Stimulated activated effector memory CD8-positive, alpha-beta T cell treated with anti-CD3 and anti-CD28 coated beads, Interleukin-12 subunit alpha, Interleukin-12 subunit beta, amount 100 ng/mL, for 72 hours (primary cell): ENCODE results near the gene AHDC1.
"Not testable (repeated sequence)": the region's sequence is repeated elsewhere in the genome, so short reads cannot be mapped to it uniquely, and the experiment has no call there.

Experiments used
- ATAC-seq: fragments of 150-1000 bp; cut with Tn5 transposase; 2 replicates; pipeline ENCODE4 v1.10.0; 2021
- DNase-seq, 2 donors: peaks; one replicate each; pipeline ENCODE4 v3.0.0; 2021 to 2022; ENCODE audit warnings: low spot score in 2 of 2
- H3K27ac Mint-ChIP-seq: one replicate; pipeline ENCODE4 v1.8.0; 2022; ENCODE audit warnings: mild to moderate bottlenecking, mixed read lengths
- H3K36me3 Mint-ChIP-seq: one replicate; pipeline ENCODE4 v1.8.0; 2022; ENCODE audit warnings: mild to moderate bottlenecking, mixed read lengths
- H3K4me1 Mint-ChIP-seq: one replicate; pipeline ENCODE4 v1.8.0; 2022; ENCODE audit warnings: mixed read lengths
- H3K4me3 Mint-ChIP-seq: one replicate; pipeline ENCODE4 v1.8.0; 2022; ENCODE audit warnings: mild to moderate bottlenecking, mixed read lengths
- H3K9me3 Mint-ChIP-seq: one replicate; pipeline ENCODE4 v1.8.0; 2022; ENCODE audit warnings: mixed read lengths

AHDC1 gene

DNA sequence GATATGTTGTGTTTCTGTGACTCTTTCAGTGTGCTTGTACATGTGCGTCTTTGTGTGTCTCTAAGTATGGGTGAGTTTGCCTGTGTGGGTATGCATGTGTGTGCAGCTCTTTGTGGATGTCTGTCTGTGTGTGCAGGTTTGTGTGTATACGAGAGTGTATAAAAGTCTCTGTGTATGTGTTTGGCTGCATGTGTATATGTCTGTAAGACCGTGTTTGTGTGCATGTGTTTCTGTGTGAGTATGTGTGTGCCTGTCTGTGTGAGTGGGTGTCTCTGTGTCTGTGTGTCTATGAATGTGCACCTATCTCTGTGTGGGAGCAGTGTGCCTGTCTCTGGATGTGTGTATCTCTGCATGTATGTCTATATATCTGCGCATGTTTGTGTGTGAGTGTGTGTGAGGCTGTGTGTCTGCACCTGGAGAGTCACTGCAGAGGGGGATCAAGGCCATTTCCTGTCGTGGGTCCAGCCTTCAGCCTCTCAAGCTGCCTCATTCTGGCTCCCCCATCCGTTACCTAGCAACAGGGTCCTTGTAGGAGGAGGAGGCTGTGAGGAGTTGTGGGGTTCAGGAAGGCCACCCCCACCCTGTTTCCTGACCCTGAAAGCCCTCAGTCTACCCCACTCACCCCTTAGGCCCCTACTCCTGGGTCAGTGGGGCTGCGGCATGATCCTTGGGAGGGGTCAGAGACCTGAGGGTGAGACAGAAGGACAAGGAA, 20.7 kb upstream of the AHDC1 start:
- DNase-seq = no peak
- no peak overlapping the region for H3K27ac Mint-ChIP-seq
- peak; percentile 3 for ATAC-seq
- peaks cover 9% of the 10 kb centered on the region for H3K36me3 Mint-ChIP-seq
- H3K4me1 Mint-ChIP-seq = peaks cover 32% of the 10 kb centered on the region
- no peak overlapping the region for H3K4me3 Mint-ChIP-seq
- no peaks in the 10 kb centered on the region for H3K9me3 Mint-ChIP-seq

DNA sequence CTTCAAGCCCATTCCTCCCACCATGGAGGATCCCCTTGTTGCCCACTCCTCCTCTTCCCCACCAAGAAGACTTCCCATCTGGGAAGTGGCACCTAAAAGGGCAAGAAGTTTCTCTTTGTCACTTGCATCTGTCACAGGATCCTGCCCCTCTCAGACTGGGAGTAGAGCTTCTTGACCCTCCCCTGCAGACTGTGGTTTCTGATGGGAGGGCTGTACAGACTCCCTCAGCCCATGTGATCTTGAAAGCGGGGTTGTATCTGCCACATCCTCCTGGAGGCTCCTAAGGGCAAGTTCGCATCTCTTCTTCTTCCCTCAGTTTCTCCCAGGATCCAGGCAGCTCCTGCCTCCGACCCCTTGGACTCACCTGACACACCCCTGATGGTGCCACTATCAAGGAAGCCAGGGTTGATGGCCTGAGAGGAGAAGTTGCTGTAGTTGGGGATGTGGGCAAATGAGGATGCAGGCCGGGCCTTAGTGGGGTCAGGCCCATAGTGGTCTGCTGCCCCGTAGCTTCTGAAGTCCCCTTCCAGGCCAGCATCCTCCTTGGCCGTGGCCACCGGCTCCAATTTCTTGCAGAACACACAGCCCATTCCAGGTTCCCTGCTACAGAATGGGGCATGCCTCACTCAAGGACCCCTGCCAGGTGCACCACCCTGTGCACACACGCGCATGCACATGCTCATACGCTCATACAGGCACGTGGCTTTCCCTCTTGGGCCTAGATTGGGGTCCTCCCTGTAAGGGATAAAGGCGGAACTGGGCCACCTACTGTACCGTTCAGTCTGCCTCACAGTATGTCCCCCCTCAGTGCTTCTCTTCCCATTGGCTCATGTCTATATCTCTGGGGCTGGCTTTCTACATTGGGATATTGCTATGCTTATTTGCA, 19.6 kb upstream of the AHDC1 start:
- no peak for ATAC-seq
- H3K36me3 Mint-ChIP-seq = peaks cover 18% of the 10 kb centered on the region
- no peaks in the 10 kb centered on the region for H3K9me3 Mint-ChIP-seq
- peaks cover 32% of the 10 kb centered on the region for H3K4me1 Mint-ChIP-seq
- no peak overlapping the region for H3K27ac Mint-ChIP-seq
- H3K4me3 Mint-ChIP-seq = no peak overlapping the region
- no peak for DNase-seq

DNA sequence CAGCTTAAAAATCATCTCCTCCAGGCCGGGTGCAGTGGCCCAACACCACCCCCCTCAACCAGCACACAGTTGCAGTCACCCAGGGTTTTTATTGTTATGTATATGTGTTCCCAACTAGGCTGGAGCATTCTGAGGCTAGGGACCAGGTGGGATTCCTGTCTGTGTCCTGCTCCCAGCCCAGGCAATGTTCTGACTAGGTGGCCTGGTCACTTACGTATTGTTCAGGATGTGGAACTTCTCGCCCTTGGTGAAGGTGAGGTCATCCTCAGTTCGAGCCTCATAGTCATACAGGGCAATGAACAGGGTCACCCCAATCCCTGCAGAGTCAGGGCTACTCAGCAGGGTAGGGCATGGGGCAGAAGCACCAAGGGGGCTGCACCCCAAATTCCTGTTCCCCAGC, 18.9 kb upstream of the AHDC1 start:
- Mint-ChIP-seq H3K27ac (no peak overlapping the region), H3K9me3 (no peaks in the 10 kb centered on the region), H3K36me3 (peaks cover 24% of the 10 kb centered on the region), H3K4me1 (peaks cover 38% of the 10 kb centered on the region), H3K4me3 (no peak overlapping the region)
- DNase-seq = no peak
- peak; percentile 75 for ATAC-seq

DNA sequence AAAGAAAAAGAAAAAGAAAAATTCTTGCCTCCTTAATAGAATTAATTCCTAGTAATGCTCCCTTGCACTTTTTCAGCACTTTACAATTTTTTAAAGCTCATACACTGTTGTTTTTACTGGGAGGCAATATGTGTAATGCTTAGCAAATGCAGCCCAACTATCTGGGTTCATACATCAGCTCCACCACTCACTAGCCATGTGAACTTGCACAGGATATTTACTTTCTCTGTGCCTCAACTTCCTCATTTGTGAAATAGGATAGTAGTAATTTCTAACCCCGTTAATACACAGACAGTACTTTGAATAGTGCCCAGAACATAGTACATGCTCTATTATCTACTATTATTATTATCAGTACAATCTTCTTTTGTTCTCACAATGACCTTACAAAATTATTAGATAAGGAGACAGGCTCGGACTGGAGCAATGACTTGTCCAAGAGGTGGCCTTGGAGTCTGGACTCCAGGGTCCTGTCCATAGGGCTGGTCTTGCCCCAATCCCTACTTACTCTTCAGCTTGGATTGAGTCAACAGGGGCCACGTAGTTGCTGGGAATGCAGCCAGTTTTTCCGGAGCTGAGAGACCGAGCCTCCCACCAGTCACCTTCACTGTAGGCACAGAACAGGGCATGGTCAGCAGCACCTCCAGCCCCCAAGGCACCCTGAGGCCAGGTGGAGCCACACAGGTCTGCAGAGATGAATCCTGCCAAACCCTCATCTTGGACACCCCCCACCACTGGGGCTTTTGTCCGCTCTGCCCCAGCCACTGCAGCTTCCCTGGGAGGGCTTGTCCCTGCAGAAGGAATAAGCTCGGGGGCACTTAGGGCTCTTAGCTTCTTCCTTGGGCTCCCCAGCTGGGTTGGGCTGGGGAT, 17.3 kb upstream of the AHDC1 start:
- no peak for ATAC-seq
- Mint-ChIP-seq H3K27ac (no peak overlapping the region), H3K36me3 (peaks cover 40% of the 10 kb centered on the region), H3K4me3 (no peak overlapping the region), H3K4me1 (peaks cover 43% of the 10 kb centered on the region), H3K9me3 (no peaks in the 10 kb centered on the region)
- DNase-seq = no peak

DNA sequence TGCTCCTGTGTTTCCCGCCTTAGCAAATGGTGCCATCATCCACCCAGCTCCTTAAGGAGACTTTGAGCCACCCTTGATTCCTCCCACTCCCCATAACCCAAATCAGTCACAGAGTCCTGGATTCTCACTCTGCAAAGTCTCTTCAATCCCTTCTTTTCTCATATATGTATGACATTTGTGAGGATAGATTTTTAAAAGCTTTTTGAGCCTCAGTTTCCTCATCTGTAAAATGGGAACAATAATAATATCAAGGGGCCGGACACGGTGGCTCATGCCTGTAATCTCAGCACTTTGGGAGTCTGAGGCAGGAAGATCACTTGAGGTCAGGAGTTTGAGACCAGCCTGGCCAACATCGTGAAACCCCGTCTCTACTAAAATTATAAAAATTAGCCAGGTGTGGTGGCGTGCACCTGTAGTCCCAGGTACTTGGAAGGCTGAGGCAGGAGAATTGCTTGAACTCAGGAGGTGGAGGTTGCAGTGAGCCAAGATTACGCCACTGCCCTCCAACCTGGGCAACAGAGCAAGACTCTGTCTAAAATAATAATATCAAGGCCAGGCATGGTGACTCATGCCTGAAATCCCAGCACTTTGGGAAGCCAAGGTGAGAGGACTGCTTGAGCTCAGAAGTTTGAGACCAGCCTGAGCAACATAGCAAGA, 16.0 kb upstream of the AHDC1 start:
- not testable (repeated sequence) for H3K9me3 Mint-ChIP-seq, DNase-seq, ATAC-seq
- Mint-ChIP-seq H3K4me1 (peaks cover 50% of the 10 kb centered on the region), H3K27ac (peak overlapping the region; percentile 93), H3K4me3 (peak overlapping the region; percentile 64), H3K36me3 (peaks cover 41% of the 10 kb centered on the region)

DNA sequence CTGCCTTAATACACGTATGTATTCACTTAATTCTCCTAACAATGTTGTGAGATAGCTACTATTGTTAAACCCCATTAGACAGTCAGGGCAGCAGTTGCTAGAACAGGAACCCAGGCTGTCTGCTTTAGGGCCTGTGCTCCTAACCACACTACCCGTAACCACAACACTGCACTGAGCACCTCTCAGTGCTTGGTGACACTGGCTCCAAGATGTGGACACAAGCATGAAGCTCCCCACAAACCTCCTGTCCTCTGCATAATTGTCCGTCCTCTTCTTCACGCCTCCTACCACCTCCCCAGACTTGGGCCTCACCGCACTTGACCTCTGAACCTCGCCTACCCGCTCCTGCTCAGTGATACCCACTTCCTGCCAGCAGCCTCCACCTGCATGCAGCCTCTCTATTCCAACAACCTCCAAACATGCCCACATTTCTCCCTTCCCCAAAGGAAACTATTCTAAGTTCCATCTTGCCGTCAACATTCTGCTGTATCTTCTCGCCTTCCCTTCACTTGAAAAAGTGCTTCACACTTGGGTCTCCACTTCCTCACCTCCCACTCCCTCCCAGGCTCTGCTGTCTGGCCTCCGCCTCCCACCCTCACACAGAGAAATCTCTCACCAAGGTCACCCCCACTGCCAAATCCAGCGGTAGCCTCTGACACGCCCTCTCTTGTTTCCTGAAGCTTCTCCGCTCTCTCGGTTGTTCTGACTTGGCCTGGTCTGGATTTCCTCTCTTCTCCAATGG, 14.6 kb upstream of the AHDC1 start:
- ATAC-seq (peak; percentile 90), DNase-seq (peak in 1 of 2 donors; percentile 67)
- Mint-ChIP-seq H3K4me1 (peaks cover 52% of the 10 kb centered on the region), H3K36me3 (peaks cover 40% of the 10 kb centered on the region), H3K4me3 (peak overlapping the region; percentile 64), H3K9me3 (no peaks in the 10 kb centered on the region), H3K27ac (peak overlapping the region; percentile 93)

DNA sequence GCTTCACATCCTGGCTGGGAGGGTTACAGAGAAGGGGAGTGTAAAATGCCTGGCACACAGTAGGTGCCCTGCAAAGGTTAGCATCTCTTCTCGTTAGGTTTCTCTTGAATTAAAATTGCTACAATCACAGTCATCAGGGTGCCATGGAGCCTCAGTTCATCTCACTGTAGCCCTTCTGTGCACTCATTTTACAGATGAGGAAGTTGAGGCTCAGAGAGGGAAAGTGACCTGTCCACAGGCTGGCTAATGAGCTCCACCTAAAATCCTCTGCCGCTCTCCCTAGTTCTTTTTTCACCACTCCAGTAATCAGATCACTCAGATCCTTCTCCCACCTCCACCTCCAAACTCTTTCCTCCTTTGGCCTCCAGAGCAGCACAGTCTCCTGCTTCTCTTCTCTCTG, 13.5 kb upstream of the AHDC1 start:
- peaks cover 40% of the 10 kb centered on the region for H3K36me3 Mint-ChIP-seq
- peak overlapping the region; percentile 93 for H3K27ac Mint-ChIP-seq
- peaks cover 52% of the 10 kb centered on the region for H3K4me1 Mint-ChIP-seq
- peak overlapping the region; percentile 64 for H3K4me3 Mint-ChIP-seq
- DNase-seq (no peak), ATAC-seq (no peak)
- H3K9me3 Mint-ChIP-seq = no peaks in the 10 kb centered on the region

DNA sequence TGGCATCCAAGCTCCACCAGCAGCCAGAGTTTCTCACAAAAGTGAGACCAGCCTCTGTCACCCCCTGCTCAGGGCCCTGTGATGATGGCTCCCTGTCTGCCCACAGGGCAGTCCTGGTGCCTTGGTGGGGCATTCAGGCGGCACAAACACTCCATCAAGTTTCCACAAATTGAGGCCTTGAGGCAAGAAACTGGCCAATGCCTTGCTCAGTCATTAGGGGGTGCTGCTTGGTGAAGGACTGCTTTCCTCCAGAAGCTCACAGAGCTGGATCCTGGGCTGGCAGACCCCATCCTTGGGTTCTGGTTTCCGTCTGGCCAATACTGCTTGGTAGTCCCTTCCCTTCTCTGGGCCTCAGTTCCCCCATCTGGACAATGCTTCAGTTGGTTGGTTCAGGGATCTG, 12.5 kb upstream of the AHDC1 start:
- peak overlapping the region; percentile 93 for H3K27ac Mint-ChIP-seq
- no peaks in the 10 kb centered on the region for H3K9me3 Mint-ChIP-seq
- DNase-seq (no peak), ATAC-seq (no peak)
- H3K4me1 Mint-ChIP-seq = peaks cover 62% of the 10 kb centered on the region
- H3K36me3 Mint-ChIP-seq = peaks cover 40% of the 10 kb centered on the region
- no peak overlapping the region for H3K4me3 Mint-ChIP-seq

DNA sequence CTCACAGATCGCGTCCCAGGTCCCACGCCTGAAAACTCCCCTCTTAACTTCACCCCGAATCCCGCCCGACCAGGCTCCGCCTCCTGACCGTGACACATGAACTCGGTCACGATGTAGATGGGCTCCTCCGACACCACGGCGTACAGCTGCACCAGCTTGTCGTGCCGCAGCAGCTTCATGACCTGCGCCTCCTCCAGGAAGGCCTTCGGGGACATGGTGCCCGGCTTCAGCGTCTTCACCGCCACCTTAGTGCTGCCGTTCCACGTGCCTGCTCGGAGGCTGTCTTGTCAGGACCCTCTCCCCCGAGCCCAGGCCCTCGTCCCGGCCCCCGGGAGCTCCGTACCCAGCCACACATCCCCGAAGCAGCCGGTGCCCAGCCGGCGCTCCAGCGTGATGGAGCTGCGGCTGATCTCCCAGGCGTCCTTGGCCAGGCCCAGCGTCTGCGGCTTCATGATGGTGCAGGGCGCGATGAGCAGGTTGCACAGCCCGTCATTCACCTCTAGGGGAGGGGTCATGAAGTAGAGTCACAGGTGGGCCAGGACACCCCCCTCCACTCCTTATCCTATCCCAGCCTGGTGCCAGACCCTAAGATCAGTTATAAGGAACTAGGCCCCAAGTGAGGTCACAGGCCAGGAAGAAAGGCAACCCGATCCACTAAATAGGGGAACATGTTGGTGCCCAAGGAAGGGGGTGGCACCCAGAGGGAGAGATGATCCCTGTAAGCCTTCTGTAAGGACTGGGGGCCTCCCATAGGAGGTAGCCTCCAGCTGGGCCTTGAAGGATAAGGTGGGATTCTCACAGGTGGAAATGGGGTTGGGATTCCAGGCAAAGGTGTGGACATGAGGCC, 11.6 kb upstream of the AHDC1 start:
- Mint-ChIP-seq H3K9me3 (no peaks in the 10 kb centered on the region), H3K4me3 (no peak overlapping the region), H3K27ac (peak overlapping the region; percentile 93), H3K36me3 (peaks cover 40% of the 10 kb centered on the region), H3K4me1 (peaks cover 63% of the 10 kb centered on the region)
- ATAC-seq (no peak), DNase-seq (no peak)

DNA sequence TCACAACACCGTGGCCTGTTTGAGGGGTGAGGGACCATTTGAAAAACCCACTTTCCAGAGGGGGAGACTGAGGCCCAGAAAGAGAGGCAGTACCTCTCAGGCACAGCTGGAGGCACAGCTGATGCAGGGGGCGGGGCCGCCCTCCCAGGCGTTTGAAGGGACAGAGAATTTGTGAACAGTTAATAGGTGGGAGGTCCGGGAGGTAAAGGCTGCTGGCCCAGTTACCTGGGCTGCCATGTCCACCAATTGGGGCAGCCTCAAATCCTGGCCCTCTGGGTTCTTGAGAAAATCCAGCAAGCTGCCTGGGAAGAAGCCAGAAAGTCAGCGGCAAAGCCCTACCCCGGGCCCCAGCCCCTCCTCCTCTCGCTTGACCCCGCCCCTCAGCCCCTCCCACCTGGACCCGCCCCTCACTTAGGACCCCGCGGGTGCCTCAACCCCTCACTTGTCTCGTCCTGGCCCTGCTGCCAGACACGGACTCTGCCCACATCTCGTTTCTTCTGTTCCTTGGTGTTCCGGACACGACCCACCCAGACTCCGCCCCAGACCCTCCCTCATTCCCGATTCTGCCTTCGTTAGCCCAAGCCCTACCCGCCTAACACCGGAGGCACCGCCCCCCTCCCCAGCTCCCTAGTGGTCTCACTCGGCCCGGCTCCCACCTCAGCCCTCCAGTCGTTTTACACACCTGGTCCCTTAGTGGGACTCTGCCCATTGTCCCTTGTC, 10.8 kb upstream of the AHDC1 start:
- Mint-ChIP-seq H3K36me3 (peaks cover 38% of the 10 kb centered on the region), H3K27ac (peak overlapping the region; percentile 93), H3K4me3 (no peak overlapping the region), H3K9me3 (no peaks in the 10 kb centered on the region), H3K4me1 (peaks cover 61% of the 10 kb centered on the region)
- no peak for DNase-seq
- ATAC-seq = no peak

DNA sequence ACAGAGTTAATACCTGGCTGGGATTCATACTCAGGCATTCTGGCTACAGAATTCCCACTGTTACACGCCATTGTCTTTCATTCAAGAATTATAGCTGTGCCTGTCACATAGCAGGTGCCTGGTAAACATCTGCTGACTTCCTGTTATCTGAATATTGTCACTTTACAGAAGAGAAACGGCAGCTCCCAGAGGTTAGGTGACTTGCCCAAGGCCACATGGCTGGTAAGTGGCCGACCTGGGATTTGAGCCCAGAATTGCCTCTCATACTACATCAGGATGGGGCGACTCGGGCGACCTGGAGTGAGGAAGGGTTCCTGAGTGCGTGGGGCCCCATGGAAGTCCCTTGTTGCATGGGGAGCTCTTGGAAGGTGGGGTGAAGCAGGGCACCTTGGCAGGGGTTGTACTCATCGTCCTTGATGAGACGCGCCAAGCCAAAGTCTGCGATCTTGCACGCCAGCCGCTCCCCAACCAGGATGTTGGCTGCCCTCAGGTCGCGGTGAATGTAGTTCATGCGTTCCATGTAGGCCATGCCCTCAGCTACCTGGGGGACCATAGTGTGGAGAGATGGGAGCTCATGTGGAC, 10.2 kb upstream of the AHDC1 start:
- Mint-ChIP-seq H3K4me3 (no peak overlapping the region), H3K9me3 (no peaks in the 10 kb centered on the region), H3K27ac (peak overlapping the region; percentile 51), H3K36me3 (peaks cover 33% of the 10 kb centered on the region), H3K4me1 (peaks cover 54% of the 10 kb centered on the region)
- no peak for DNase-seq
- ATAC-seq = no peak

DNA sequence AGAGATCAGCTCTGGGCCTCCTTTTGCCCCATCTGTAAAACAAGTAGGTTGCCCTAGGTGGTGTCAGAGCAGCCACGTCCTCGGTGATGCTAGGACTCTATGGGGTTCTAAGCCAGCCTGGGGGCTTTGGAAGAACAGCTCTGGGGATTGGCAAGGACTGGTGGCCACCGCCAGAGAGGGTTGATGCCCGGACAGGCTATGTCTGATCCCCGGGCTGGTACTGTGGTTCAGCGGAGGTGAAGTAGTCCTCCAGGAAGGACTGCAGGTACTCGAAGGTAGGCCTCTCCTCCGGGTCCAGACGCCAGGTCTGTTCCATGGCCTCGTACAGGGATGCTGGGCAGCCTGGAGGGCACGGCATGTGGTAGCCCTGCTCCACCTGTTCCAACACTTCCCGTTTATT, 8.8 kb upstream of the AHDC1 start:
- Mint-ChIP-seq H3K27ac (peak overlapping the region; percentile 76), H3K4me3 (no peak overlapping the region)

DNA sequence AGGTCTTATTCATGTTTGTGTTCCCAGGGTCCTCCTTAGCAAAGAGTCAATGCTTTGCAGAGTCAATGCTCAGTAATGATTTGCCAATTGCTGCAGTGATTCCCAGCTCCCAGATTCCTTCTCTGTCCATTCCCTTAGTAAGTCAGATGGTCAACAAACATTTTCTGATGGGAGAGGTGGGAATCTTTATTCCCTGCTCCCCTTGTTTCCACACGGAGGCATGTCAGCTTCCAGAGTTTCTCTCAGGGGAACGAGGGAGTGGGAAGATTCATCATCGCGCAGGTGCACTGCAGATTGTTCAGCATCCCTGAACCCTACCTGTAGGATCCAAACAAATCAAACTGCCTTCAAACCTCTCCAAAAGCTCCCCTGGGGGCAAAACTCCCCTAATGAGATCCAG, 7.5 kb upstream of the AHDC1 start:
- H3K27ac Mint-ChIP-seq = peak overlapping the region; percentile 76
- H3K4me1 Mint-ChIP-seq = peaks cover 32% of the 10 kb centered on the region
- H3K36me3 Mint-ChIP-seq = peaks cover 7% of the 10 kb centered on the region
- ATAC-seq (no peak), DNase-seq (no peak)
- H3K9me3 Mint-ChIP-seq = no peaks in the 10 kb centered on the region
- H3K4me3 Mint-ChIP-seq = no peak overlapping the region

More for the DNA sequence above, 8.8 kb upstream of the AHDC1 start:
- no peak for DNase-seq
- Mint-ChIP-seq H3K4me1 (peaks cover 40% of the 10 kb centered on the region), H3K36me3 (peaks cover 20% of the 10 kb centered on the region), H3K9me3 (no peaks in the 10 kb centered on the region)
- ATAC-seq = no peak
